DLD1 (cell line): ENCODE results near the gene BRMS1.
"Not testable (repeated sequence)": the region's sequence is repeated elsewhere in the genome, so short reads cannot be mapped to it uniquely, and the experiment has no call there.

Experiments used
- in situ Hi-C: cut with HindIII; loops from 2 replicates; pipeline ENCODE4 v1.10.0; 2017; ENCODE audit warnings: low sequenced_read_pairs

The BRMS1 gene

GRCh38 chr11:66344550-66345315, at the start of gene BRMS1:
BRMS1 (minus strand) TSS chr11:66345104; CDS start chr11:66342234, 2,870 bp downstream.
- in situ Hi-C loops, result no loop called here

- in situ Hi-C loops, result no loop called here
Observed at GRCh38 chr11:66393954-66394353, 49.0 kb upstream of the BRMS1 start.

- in situ Hi-C loops, result no loop called here
Observed at GRCh38 chr11:66391322-66391721, 46.4 kb upstream of the BRMS1 start.

- in situ Hi-C loops, result loop anchor here (10.0 kb wide), 1 partner anchor 54 kb away; the partner anchor contains the start of gene RIN1
Observed at GRCh38 chr11:66388780-66389386, 44.0 kb upstream of the BRMS1 start.

- in situ Hi-C loops, result loop anchor here (10.0 kb wide), 1 partner anchor 52 kb away; the partner anchor contains the start of gene RIN1
Observed at GRCh38 chr11:66386171-66387069, 41.5 kb upstream of the BRMS1 start.

- in situ Hi-C loops, result loop anchor here (10.0 kb wide), 1 partner anchor 50 kb away; the partner anchor contains the start of gene RIN1
Observed at GRCh38 chr11:66384316-66384715, 39.4 kb upstream of the BRMS1 start.

GRCh38 chr11:66380264-66380663, 35.4 kb upstream of the BRMS1 start:
- in situ Hi-C loops, result loop anchor here (10.0 kb wide), 1 partner anchor 45 kb away; the partner anchor contains the start of gene RIN1

- in situ Hi-C loops, result not testable (repeated sequence)
Observed at GRCh38 chr11:66373690-66374287, 28.9 kb upstream of the BRMS1 start.

GRCh38 chr11:66373265-66373664, 28.4 kb upstream of the BRMS1 start:
- in situ Hi-C loops, result no loop called here

- in situ Hi-C loops, result no loop called here
Observed at GRCh38 chr11:66371627-66372415, 26.9 kb upstream of the BRMS1 start, which contains the start of gene SLC29A2. SLC29A2 (minus strand) TSS chr11:66371760; CDS start chr11:66371591, 169 bp downstream.

- in situ Hi-C loops, result no loop called here
Observed at GRCh38 chr11:66369073-66369894, 24.4 kb upstream of the BRMS1 start.

- in situ Hi-C loops, result no loop called here
Observed at GRCh38 chr11:66368484-66368883, 23.6 kb upstream of the BRMS1 start.

GRCh38 chr11:66367561-66368312, 22.8 kb upstream of the BRMS1 start:
- in situ Hi-C loops, result no loop called here

- in situ Hi-C loops, result no loop called here
Observed at GRCh38 chr11:66366844-66367477, 22.1 kb upstream of the BRMS1 start.

- in situ Hi-C loops, result no loop called here
Observed at GRCh38 chr11:66365711-66366619, 21.1 kb upstream of the BRMS1 start.

- in situ Hi-C loops, result no loop called here
Observed at GRCh38 chr11:66365166-66365565, 20.3 kb upstream of the BRMS1 start.
